ENCODE measurements around the gene OSBPL5. TPM values are rescaled to one million over a fixed set of nuclear protein-coding genes. Genes with fewer than 3 reads are reported as not detected.

The OSBPL5 gene
- polyA plus RNA-seq, 3 donors = 3.1 to 30.3 (median 6.8) TPM

- Histone ChIP-seq H3K4me3 (replicated peaks in 1 of 3; ENCODE audit: low read depth in 2 of 3, low read length in 3 of 3) (no peak overlapping the region), H4K20me1 (ENCODE audit: insufficient read depth, low read length) (peaks cover 97% of the 10 kb centered on the region), H3K4me1 (ENCODE audit: control insufficient read depth in 1 of 2, insufficient read depth in 2 of 2, low read length in 2 of 2) (peaks cover 4 to 17% of the 10 kb centered on the region in 2 donors), H2AFZ (ENCODE audit: insufficient read depth, low read depth, low read length, poor library complexity, severe bottlenecking) (no peak overlapping the region), H3K79me2 (ENCODE audit: insufficient read depth, low read length) (peaks cover 96% of the 10 kb centered on the region), H3K4me2 (replicated peaks; ENCODE audit: extremely low read depth, low read length, poor library complexity, severe bottlenecking) (no peak overlapping the region), H3K27me3 (ENCODE audit: control insufficient read depth in 2 of 2, insufficient read depth in 2 of 2, low read length in 2 of 2) (no peaks in the 10 kb centered on the region), H3K9me3 (replicated peaks in 1 of 2; ENCODE audit: control insufficient read depth in 1 of 2, insufficient read depth in 1 of 2, low read length in 2 of 2) (no peaks in the 10 kb centered on the region), H3K9ac (ENCODE audit: insufficient read depth, low read length, poor library complexity, severe bottlenecking) (no peak overlapping the region), H3K27ac (ENCODE audit: low read depth in 1 of 2, low read length in 2 of 2) (no peak overlapping the region), H3K36me3 (replicated peaks in 1 of 2; ENCODE audit: control insufficient read depth in 1 of 2, insufficient read depth in 2 of 2, low read length in 2 of 2) (peaks cover 16 to 37% of the 10 kb centered on the region in 2 donors)
- Mint-ChIP-seq H3K4me3 (no peak overlapping the region), H3K36me3 (peaks cover 19 to 54% of the 10 kb centered on the region in 2 donors), H3K4me1 (peaks cover 28% of the 10 kb centered on the region), H3K9me3 (no peaks in the 10 kb centered on the region), H3K27ac (peak overlapping the region in 4 of 7 donors; percentile 1 to 52 (median 39)), H3K27me3 (ENCODE audit: low read depth in 3 of 3) (no peaks in the 10 kb centered on the region)
- intact Hi-C loops (cut with micrococcal nuclease) = no loop called here
- no peak for TF ChIP-seq CTCF (IDR thresholded peaks at IDR 0.05)
- no peak for DNase-seq
- WGBS (ENCODE audit: insufficient coverage) = 73% methylated on average over 4 of the region's 6 CpGs
Measured at GRCh38 chr11:3145206-3145520, 19.9 kb downstream of the OSBPL5 start.

- Histone ChIP-seq H2AFZ (ENCODE audit: insufficient read depth, low read depth, low read length, poor library complexity, severe bottlenecking) (no peak overlapping the region), H3K36me3 (replicated peaks in 1 of 2; ENCODE audit: control insufficient read depth in 1 of 2, insufficient read depth in 2 of 2, low read length in 2 of 2) (peaks cover 16 to 32% of the 10 kb centered on the region in 2 donors), H4K20me1 (ENCODE audit: insufficient read depth, low read length) (peaks cover 97% of the 10 kb centered on the region), H3K9me3 (replicated peaks in 1 of 2; ENCODE audit: control insufficient read depth in 1 of 2, insufficient read depth in 1 of 2, low read length in 2 of 2) (no peaks in the 10 kb centered on the region), H3K4me2 (replicated peaks; ENCODE audit: extremely low read depth, low read length, poor library complexity, severe bottlenecking) (no peak overlapping the region), H3K79me2 (ENCODE audit: insufficient read depth, low read length) (peaks cover 96% of the 10 kb centered on the region), H3K27ac (ENCODE audit: low read depth in 1 of 2, low read length in 2 of 2) (no peak overlapping the region), H3K4me1 (ENCODE audit: control insufficient read depth in 1 of 2, insufficient read depth in 2 of 2, low read length in 2 of 2) (peaks cover 4 to 23% of the 10 kb centered on the region in 2 donors), H3K4me3 (replicated peaks in 1 of 3; ENCODE audit: low read depth in 2 of 3, low read length in 3 of 3) (no peak overlapping the region), H3K27me3 (ENCODE audit: control insufficient read depth in 2 of 2, insufficient read depth in 2 of 2, low read length in 2 of 2) (no peaks in the 10 kb centered on the region), H3K9ac (ENCODE audit: insufficient read depth, low read length, poor library complexity, severe bottlenecking) (no peak overlapping the region)
- Mint-ChIP-seq H3K27me3 (ENCODE audit: low read depth in 3 of 3) (no peaks in the 10 kb centered on the region), H3K4me1 (peaks cover 26% of the 10 kb centered on the region), H3K4me3 (no peak overlapping the region), H3K27ac (no peak overlapping the region), H3K36me3 (peaks cover 16 to 51% of the 10 kb centered on the region in 2 donors), H3K9me3 (no peaks in the 10 kb centered on the region)
- TF ChIP-seq CTCF (IDR thresholded peaks at IDR 0.05) = no peak
- intact Hi-C loops (cut with micrococcal nuclease) = no loop called here
- no peak for DNase-seq
- 89% methylated on average over 31 of the region's 32 CpGs for WGBS (ENCODE audit: insufficient coverage)
Measured at GRCh38 chr11:3144296-3145205, 20.6 kb downstream of the OSBPL5 start.
